GM21723 (cell line): ENCODE measurements around the gene KATNA1.
A peak's percentile ranks its signal among the peaks of the same experiment; 100 is the strongest.

Experiments used
- ATAC-seq: cut with Tn5 transposase; IDR thresholded peaks from one replicate; pipeline ENCODE4 v1.9.1; 2021; ENCODE audit warnings: mild to moderate bottlenecking, moderate library complexity; ENCODE audit not compliant: unreplicated experiment

The KATNA1 gene

DNA sequence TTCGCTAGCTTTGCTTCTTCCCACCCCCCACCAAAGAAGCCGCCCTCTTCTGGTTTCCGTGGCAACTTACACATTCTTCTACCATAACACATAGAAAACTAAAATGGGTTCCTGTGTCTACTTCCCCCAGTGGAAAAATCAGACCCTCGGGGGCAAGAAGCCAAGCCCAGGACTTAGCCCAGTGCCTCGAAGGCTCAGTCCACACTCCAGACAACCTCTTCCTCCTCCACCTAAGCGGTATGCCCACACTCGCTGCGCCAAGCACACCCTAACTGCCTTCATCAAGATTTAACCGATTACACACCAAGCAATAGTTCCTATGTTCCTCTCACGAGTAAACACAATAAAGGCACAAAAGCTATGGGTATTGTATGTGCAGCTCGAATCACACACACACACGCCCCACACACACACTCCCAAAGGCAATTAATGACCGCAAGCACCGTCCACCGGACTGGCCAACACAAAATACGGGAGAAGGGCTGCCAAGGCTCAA is 103.2 kb downstream of the KATNA1 start:
- ATAC-seq = peak; percentile 29
